Transverse colon (tissue), 4 donors: ENCODE results near the gene DNAH8.

ENCODE experiments used
- EP300 ChIP-seq: sonication (generic); formaldehyde crosslinking; IDR thresholded peaks from one replicate; pipeline ENCODE4 v1.6.1; 2017; ENCODE audit warnings: antibody characterized with exemption, low read depth
- POLR2A ChIP-seq: fragments of 450-650 bp; IDR thresholded peaks from one replicate; pipeline ENCODE4 v1.6.1; 2016; ENCODE audit warnings: antibody characterized with exemption, mild to moderate bottlenecking, moderate library complexity
- POLR2AphosphoS5 ChIP-seq, 3 donors: sonication (generic); formaldehyde crosslinking; IDR thresholded peaks; one replicate each; pipeline ENCODE4 v1.6.1; 2016; ENCODE audit warnings: antibody characterized with exemption in 3 of 3
- TF ChIP-seq, protein P1 (sequence below), 5 experiments: fragments of 200-600 bp in 3 of 5; fragments of 450-650 bp in 2 of 5; sonication (generic) in 3 of 5; IDR thresholded peaks; 1 replicate in 2 of 5; 2 replicates in 3 of 5; pipeline ENCODE4 v1.5.1; 2016 to 2017; ENCODE audit warnings: antibody characterized with exemption in 5 of 5, inconsistent platforms in 3 of 5, mild to moderate bottlenecking in 2 of 5, moderate library complexity in 1 of 5

GRCh38 chr6:38867726-38868125, 152.6 kb downstream of the DNAH8 start:
- TF ChIP-seq, protein P1, sequence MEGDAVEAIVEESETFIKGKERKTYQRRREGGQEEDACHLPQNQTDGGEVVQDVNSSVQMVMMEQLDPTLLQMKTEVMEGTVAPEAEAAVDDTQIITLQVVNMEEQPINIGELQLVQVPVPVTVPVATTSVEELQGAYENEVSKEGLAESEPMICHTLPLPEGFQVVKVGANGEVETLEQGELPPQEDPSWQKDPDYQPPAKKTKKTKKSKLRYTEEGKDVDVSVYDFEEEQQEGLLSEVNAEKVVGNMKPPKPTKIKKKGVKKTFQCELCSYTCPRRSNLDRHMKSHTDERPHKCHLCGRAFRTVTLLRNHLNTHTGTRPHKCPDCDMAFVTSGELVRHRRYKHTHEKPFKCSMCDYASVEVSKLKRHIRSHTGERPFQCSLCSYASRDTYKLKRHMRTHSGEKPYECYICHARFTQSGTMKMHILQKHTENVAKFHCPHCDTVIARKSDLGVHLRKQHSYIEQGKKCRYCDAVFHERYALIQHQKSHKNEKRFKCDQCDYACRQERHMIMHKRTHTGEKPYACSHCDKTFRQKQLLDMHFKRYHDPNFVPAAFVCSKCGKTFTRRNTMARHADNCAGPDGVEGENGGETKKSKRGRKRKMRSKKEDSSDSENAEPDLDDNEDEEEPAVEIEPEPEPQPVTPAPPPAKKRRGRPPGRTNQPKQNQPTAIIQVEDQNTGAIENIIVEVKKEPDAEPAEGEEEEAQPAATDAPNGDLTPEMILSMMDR (IDR thresholded peaks at IDR 0.05) = no peak
- TF ChIP-seq POLR2A = no peak
- TF ChIP-seq EP300 = no peak
- TF ChIP-seq POLR2AphosphoS5 (IDR thresholded peaks at IDR 0.05) = no peak
